NCI-H1417 (cell line): ENCODE measurements around the gene PRSS56.

Experiments
- DNase-seq, 3 experiments: peaks; one replicate each; lab custom pipeline; 2025; lab: John Stamatoyannopoulos, UW

The PRSS56 gene

DNA sequence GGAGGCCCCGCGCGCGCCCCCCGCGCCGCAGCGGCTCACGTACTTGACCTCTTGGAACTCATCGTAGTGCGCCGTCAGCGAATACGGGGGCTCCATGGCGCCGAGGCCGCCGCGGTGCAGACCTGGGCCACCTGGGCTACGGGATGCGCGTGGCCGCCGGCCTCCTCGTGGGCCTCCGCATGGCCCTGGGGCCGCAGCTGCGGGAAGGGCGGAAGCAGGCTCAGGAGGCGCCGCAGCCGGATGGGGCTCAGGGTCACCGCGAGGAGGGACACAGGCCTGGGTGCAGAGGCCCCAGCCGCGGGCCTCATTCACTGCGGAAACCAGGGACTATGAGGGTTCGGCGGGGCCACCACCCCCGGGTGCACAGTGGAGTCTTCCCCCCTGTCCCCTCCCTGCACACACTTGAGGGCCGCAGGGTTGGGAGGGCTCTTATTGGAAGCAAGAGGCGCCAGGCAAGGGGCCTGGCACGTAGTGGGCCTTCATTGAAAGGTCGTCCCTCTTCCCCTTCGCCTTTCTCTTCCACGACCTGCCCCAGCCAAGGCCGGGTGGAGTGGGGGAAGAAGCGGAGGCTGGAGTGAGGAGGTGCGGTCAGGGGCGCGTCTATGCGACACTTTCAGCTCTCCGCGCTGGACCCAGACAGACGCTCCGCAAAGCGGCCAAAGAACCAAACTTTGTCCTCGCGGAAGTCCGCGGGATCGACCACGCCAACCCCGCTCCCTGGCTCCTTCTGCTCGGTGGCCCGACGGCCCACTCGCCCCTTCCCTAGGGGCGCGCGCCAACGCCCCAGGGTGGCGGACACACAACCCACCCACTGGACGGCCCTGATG is 33.4 kb upstream of the PRSS56 start:
- DNase-seq, result peak in 2 of 3 experiments; percentile 43 to 45

DNA sequence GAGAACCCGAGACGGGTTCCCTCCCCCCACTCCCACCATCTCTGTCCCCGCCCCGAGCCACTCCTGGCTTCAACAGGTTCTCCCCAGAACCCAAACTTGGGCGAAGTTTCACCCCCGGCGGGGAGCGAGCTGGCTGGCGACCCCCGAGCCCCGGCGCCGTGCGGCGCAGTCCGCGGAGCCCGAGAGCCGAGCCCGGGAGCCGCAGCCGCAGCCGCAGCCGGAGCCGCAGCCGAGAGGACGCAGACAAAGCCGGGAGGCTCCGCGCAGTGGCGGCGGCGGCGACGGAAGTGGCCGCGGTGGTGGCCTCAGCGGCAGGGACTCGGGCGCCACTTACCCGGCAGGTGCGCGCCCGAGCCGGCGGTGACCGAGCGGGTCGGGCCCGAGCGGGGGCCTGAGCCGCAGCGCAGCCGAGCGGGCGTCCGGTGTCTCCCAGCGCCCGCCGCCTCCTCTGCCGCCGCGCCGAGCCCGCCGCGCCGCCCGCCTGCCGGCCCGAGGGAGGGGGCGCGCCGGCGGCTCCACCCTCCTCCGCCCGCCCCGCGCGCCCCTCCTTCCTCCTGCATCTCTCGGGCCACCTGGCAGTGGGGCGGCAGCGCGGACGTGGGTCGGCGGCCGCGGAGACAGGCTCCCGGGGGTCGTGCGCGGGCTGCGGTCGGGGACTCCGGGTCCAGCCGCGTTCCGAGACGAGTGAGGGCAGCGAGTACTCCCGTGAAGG is 32.6 kb upstream of the PRSS56 start, which contains the start of gene ECEL1:
TSS of gene ECEL1 (minus strand) at position 450 of the 712 bp plus-strand sequence. CDS start 1,181 bp downstream, outside the sequence.
- DNase-seq, result peak in 2 of 3 experiments; percentile 65 to 68

DNA sequence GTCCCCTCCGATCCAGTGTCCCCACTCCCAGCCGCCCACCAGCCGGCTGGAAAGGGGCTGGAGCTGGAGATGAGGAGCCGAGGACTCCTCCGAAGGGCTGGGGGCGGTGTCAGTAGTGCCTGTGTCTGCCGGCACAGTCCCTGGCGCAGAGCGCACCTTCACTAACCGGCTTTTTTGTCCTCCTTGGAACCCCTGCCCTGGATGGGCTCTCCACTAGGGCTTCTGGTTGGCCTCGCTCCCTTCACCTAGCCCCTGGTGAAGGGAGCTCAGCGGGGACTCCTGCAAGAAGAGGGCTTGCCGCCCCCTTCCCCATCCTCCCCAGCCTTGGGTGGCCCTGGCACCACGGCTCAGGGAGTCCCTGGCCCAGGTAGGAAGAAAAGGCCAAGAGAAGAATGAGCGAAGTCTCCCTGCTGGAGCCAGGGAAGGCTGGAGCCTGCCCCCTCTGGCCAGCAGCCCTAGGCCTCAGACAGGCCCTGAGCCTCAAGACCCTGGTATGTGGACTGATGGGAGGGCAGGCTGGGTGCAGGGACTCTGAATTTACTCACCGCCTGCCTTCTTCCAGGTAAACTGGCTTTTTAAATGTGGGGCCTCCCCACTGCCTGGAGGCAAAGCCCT is 32.0 kb upstream of the PRSS56 start:
- DNase-seq, result peak in 2 of 3 experiments; percentile 49 to 59

DNA sequence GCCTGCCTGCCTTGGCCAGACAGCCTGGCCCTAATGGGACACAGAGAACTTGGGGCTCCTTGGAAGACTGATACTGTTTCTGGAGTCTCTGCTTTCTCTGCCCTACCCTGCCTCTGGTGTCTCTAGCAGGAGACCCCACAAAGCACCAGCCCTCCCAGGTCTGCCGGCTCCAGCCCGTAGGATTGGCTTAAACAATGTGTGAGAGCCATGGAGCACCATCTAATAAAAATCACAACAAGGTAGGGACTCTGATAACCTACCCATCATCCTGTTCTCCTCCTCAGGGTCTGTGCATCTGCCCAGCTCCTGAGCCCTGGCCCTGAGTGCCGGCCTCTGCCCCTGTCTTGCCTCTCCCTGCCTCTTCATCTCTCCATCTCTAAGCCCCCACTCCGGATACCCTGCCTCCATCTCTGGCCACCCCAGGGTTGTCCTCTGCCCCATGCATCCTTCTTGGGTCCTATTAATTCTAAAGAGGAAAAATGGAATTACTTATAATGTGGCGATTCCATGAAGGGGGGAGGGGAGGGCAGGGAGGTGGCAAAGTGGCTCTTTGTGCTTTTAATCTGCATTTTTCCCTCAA is 31.4 kb upstream of the PRSS56 start:
- DNase-seq, result no peak

DNA sequence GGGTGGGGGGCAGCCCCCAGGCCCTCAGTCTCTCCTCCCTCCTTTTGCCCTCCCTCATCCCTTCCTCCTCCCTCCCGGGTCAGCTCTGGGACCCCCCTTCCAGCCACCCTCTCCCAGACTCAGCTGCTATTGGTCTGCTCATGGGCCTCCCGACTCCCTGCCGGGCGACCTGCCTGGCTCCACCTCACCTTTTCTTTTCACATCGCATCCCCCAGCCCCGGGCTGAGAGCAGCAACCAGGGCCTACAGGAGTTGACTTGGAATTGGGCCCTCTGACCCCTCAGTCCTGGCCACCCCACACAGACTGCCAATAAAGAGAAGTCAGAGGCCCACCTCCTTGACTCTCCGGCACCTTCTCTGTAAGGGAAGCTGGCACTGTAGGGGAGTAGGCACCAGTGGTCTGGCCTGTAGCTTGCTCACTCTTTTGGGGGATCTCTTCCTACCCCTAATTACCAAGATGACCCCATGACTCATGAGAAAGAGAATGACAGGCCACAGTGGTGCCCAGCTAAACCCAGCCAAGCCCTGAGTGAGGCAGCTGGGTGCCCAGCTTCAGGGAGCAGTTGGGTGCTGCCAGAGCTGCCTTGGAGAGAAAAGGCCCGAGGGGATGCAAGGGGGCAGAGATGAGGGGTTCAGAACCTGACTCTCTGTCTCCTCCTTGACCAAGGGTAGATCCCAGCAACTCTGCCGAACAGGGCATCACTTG is 30.5 kb upstream of the PRSS56 start:
- DNase-seq, result no peak

DNA sequence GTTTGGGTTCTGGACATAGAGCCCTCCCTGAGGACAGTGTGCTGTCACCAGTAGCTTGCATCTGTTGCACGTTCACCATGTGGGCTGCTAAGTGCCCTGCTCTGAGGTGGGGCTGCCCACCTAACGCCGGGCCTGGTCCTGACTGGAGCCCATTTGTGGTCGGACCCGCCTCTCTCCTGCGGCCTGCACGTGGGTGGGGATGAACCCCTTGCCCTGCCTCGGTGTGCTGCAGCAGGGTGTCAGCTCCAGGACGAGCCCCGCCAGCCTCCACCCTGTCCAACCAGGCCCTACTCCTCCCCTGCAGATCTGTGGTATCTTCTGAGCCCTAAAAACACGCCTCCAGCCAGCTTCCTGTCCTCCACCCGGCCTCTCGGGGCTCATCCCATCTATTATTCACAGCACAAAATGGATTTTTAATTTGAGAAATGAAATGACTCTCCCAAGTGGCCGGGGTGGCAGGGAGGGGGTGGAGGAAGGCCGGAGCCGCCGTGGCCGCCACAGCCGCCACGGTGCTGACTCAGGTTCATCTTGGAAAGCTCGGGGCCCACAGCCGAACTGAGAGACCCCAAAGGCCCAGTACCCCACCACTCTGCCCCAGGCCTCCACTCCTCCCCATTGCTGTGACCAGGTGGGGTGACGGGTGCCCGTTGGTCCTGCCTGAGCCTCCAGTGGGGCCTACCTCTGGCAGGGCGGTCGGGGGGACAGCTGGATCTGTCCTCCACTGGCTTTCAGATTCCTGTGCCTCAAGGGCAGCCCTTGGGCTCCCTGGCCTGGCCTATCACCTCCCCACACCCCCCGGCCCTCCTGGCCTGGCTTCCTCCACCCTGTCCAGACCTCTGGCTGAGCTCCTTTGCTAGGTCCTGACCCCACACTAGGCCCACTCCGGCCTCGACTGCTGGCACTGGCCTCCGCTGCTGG is 29.7 kb upstream of the PRSS56 start:
- no peak for DNase-seq

DNA sequence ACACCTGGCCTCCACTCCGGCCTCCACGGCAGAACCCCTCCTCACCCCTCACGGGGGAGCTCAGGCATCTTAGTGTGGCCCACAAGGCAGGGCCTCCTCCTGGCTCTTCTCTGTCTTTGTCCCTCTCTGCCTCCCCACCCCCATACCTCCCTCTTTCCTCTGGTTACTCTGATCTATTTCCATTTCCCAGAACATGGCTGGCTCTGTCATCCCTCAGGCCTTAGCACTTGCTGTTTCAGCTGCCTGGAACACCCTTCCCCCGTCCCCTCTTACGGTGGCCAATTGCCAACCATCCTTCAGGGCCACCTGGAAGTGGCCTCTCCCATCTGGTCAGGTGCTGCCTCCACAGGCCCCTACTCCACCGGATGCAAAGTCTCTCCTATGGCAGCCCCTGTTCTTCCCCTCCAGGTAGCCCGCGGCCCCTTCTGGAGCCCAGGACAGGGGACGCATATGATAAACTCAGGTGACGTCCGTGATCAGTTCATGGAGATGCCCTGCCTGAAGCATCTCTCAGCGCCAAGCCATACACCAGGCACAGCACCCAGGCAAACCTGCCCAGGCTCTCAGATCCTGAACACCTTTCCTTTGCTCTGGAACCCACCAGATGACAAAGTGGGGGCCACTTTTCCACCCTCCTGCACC is 28.9 kb upstream of the PRSS56 start:
- peak in 1 of 3 experiments; percentile 17 for DNase-seq

DNA sequence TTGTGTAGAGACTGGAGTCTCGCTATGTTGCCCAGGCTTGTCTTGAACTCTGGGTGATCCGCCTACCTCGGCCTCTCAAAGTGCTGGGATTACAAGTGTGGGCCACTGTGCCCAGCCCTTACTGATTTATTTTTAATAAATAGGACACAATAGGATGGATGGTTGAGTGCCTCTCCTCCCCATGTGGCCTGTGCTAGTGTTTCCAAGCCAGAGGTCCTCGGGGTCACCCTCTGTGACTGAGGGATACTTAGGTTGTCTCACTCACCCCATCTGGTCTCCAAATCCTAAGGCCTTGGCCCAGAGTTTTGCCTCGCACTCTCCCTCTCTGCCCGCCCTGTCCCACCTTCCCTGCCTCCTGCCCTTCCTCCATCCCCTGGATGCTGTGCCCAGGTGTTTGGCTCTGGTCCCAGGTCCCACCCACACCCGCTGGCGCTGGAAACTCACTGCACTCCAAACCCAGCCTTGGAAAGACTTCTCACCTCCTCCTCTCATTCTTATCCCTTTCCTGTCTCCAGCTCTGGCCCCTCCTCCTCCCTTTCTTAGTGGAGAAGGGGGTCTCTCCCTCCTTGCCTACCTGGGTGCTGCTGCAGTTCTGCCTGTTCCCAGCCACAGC is 27.8 kb upstream of the PRSS56 start:
- DNase-seq, result no peak

DNA sequence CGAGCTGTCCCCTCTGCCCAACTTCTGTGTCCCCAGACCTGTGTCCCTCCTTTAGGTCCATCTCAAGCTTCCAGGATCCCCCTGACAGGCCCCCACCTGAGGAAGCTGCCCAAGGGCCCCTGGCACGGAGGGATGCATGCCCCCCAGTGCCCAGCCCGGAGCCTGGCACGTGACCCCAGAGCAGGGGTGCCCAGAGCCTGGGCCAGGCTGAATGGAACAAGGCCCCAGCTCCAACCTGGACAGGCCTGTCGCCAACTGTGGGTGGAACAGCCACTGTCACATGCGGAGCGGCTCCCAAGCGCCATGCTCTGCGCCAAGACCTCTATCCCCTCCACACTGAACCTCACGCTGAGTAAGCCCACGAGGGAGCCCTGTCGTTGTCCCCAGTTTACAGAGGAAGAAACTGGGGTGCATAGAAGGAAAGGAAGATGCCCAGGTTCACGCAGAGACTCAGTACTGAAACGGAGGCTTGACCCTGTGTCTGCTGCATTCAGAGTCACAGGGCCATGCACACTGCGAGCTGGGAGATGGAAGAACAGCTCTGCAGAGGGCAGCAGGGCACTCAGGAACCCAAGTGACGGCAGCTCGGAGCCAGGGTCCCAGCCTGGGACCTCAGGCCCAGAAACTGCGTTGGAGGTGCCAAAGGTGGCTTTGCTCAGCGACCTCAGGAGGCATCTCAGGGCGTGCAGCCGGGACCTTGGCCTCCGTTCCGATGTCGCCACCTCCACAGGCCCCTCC is 27.1 kb upstream of the PRSS56 start:
- DNase-seq, result no peak

DNA sequence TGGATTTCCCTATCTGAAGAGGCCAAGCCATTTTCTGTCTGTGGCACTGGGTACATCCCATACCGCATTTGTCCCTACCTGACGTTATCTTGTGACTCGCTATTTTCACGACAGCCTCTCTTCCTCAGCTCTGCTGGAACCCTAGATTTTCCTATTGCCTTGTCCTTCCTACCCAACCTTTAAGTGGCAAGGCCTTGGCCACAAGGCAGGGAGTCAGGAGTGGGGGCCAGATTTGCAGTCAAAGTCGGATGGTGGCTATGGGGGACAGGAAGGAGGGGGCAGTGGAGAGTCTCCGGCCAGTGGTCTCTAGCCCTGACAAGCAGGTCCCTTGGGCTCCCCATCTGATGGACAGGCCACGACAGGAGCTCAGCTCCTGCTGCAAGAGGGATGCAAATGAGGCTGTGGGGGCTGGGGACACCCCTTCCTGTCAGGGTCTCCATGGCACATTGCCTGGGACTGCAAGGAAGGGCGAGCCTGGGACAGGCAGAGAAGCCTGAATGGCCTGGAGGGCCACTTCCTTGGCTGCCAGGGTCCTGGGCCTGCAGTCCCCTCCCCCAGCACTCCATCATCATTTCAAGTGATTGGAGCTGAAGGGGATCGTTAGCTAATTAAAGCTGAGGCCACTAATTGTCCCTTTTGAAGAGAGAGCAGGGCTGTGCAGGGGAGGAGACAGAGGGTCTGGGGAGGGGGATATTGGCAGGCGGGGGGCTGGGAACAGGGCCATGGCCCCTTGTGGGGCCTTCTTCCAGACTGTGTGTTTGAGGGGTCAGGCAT is 26.3 kb upstream of the PRSS56 start:
- DNase-seq, result no peak

DNA sequence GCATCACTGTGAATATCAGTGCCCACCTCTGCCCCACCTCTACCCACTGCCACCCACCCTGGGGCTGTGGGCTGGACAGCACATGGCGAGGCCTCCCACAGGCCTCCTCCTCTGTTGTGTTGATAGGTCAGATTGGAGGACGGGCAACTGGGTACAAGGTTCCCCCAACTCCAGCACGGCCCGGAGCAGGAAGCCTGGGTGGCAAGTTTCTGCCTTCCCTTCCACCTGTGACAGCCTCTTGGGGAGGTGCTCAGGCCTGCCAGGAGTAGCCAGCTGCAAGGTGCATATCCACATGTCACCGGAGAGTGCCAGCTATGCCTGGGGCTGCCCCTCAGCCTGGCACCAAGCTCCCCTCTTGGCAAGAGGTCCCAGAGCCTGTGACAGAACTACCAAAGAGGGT is 25.6 kb upstream of the PRSS56 start:
- no peak for DNase-seq

DNA sequence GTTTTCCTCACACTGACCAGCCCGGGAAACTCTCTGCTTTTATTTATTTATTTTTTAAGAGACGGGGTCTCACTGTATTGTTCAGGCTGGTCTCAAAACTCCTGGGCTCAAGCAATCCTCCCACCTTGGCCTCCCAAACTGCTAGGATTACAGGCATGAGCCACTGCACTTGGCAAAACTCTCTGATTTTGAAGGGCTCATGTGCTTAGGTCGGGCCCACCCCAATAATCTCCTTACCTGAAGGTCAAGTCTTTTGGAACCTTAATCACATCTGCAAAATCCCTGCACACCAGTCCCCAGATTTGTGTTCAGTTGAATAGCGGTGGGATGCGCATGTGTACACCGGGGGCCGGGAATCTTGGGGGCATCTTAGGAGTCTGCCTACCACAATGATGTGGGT is 24.9 kb upstream of the PRSS56 start:
- no peak for DNase-seq

DNA sequence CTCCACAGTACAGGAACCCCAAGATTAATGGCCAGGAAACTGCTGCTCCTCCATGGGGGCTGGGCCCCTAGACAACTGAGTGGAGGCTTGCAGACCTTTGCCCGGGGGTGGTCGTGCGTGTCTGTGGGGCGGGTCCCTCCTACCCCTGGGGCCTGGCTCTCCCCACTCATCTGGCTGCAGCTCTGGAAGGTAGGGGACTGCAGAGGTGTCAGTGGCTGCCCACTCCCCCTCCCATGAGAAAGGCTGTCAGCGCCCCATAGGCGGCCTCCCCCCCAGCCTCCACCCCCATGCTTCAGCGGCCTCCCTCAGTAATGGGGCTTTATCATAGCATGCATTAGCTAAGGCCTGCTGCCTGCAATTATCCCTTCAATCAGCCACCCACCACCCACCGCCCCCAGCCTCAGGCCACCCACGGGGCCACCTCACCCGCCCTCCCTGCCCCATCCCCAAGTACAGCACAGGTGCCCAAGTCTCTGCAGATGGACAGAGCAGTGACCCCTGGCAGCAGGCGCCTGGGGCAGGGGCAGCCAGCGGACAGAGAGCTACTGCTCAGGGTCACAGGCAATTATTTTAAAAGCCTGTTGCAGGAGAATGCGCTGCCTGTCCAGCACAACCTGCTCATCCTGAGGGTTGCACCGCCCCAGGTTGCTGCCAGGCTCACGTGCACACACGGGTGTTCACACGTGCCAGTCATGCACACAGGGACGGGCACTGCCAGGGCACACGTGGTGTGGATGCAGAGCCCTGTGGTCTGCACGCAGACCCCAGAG is 23.5 kb upstream of the PRSS56 start:
- DNase-seq, result peak in 2 of 3 experiments; percentile 57 to 69

DNA sequence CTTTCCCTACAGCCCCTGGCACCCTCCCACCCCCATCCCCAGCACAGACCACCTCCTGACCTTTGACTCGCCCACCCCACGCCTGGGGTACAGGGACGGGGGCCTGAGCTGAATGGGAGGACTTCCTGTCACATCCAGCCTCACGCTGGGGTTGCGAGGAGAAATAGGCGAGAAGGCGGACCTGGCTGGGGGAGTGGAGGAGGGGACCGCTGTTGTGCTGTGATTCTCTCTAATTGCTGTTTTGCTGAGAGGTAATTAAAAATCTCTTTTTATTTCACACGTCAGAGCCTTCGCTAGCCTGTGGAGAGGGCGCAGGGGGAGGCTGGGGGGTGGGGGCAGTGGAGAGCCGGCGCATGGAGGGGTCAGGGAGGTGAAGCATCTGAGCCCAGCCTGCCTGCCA is 22.8 kb upstream of the PRSS56 start:
- DNase-seq, result peak in 2 of 3 experiments; percentile 64 to 87

DNA sequence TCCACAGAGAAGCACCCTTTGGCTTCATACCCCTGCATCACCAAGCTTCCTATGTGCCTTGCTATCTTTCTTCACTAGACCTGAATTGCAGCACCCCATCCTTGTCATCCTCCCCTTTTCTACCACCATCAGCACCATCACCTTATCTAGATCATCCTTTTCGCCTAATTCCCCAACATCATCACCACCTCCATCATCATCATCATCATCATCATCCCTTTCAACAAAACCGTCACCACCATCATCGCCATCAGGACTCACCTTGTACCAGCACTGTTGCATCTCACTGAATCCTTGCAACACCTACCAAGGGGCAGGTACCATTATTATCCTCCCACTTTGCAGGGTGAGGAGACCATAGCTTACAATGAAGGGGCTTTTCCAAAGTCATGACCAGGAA is 21.7 kb upstream of the PRSS56 start:
- no peak for DNase-seq

DNA sequence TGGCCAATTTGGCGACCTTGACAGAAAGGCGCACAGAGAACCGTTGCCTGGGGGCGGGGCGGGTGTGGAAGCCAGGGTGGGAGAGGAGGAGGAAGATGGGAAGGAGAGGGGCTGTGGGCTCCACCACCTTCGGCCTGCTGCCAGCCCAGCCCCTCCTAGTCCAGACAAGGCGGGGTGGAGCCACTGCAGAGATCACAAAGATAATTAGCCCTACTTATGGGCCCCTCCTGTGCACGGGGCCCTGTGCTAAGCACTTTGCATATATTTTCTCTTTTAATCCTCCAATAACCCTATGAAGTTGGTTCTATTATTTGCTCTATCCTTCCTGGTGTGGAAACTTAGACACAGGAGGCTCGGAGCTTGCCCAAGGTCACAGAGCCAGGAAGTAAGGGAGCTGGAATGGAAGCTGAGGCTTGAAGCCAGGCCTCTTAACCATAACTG is 18.8 kb upstream of the PRSS56 start:
- DNase-seq, result peak in 1 of 3 experiments; percentile 36

DNA sequence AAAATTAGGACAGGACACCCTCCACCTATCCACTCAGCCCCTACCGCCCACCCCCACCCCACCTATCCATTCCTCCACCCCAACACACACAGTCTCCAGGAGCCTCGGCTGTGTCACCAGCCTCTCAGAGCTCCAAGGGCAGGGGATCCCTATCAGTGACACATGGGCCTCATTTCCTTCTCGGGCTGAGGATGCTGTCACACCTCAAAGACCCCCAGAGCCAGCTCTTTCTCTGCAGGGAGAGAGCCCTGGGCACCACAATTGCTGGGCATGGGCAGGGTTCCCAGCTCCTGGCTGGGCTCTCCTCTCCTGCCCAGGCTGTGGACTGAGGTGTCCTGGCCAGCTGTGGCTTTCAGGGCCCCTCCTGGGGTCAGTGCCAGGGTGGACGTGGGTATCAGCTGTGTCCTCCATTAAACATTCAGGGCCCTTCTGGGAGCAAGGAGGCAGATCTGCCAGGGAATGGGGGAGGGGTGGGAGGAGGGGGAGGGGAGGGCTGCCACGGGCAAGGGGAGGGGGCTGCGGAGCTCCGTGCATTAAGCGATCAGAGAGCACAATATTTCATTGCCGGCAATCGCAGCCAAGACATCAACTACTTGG is 18.3 kb upstream of the PRSS56 start:
- DNase-seq, result no peak
